ENCODE data around the gene TADA2B. TPM values are rescaled to one million over a fixed set of nuclear protein-coding genes. Genes with fewer than 3 reads are reported as not detected.

TADA2B gene
- total RNA-seq, 1 donor from 2014 or later: 19.8 TPM

- Histone ChIP-seq H3K27ac (ENCODE audit: low read depth, low read length) (peak overlapping the region; percentile 70), H3K27me3 (ENCODE audit: insufficient read depth, low read length) (peaks cover 5% of the 10 kb centered on the region), H4K20me1 (ENCODE audit: insufficient read depth, low read length) (peaks cover 44% of the 10 kb centered on the region), H3K4me3 (ENCODE audit: insufficient read depth, low read depth, low read length) (peak overlapping the region; percentile 72), H3K9me3 (ENCODE audit: insufficient read depth, low read depth, low read length) (no peaks in the 10 kb centered on the region), H3K4me1 (ENCODE audit: insufficient read depth, low read length) (peaks cover 16% of the 10 kb centered on the region), H3K36me3 (ENCODE audit: insufficient read depth, low read length) (peaks cover 14% of the 10 kb centered on the region), H3K9ac (ENCODE audit: low read length) (peak overlapping the region; percentile 87), H2AFZ (ENCODE audit: low read depth, low read length) (peak overlapping the region; percentile 83), H3K4me2 (ENCODE audit: low read length) (peak overlapping the region; percentile 99), H3K79me2 (ENCODE audit: insufficient read depth, low read length) (peaks cover 42% of the 10 kb centered on the region)
- Mint-ChIP-seq H3K27ac (ENCODE audit: unreplicated experiment) (peak overlapping the region; percentile 62), H3K27me3 (ENCODE audit: low read depth, unreplicated experiment) (peaks cover 14% of the 10 kb centered on the region), H3K4me1 (ENCODE audit: low read depth, unreplicated experiment) (peaks cover 3% of the 10 kb centered on the region), H3K9me3 (ENCODE audit: unreplicated experiment) (no peaks in the 10 kb centered on the region), H3K4me3 (ENCODE audit: unreplicated experiment) (peak overlapping the region; percentile 94), H3K36me3 (ENCODE audit: low read depth, unreplicated experiment) (peaks cover 4% of the 10 kb centered on the region)
- TF ChIP-seq EZH2 (IDR thresholded peaks at IDR 0.05; ENCODE audit: insufficient read depth, low read length) (no peak), CTCF (IDR thresholded peaks at IDR 0.05; ENCODE audit: insufficient read depth, low read depth, low read length) (no peak)
- no peak for FAIRE-seq
- no peak for DNase-seq (ENCODE audit: low read depth)
Measured at GRCh38 chr4:7067126-7067451, 23.9 kb downstream of the TADA2B start.

- DNase-seq (ENCODE audit: low read depth): peak; percentile 96
- Mint-ChIP-seq H3K27ac (ENCODE audit: unreplicated experiment) (peak within 1 kb of the TSS; percentile 94), H3K36me3 (ENCODE audit: low read depth, unreplicated experiment) (peaks cover 4% of the 10 kb centered on the region), H3K9me3 (ENCODE audit: unreplicated experiment) (no peaks in the 10 kb centered on the region), H3K27me3 (ENCODE audit: low read depth, unreplicated experiment) (peaks cover 20% of the 10 kb centered on the region), H3K4me1 (ENCODE audit: low read depth, unreplicated experiment) (peaks cover 3% of the 10 kb centered on the region), H3K4me3 (ENCODE audit: unreplicated experiment) (peak within 1 kb of the TSS; percentile 94)
- peak within 1 kb of the TSS; percentile 87 for H3K9ac ChIP-seq (ENCODE audit: low read length)
- H4K20me1 ChIP-seq (ENCODE audit: insufficient read depth, low read length): peaks cover 43% of the 10 kb centered on the region
- peak within 1 kb of the TSS; percentile 77 for H3K4me3 ChIP-seq (ENCODE audit: insufficient read depth, low read depth, low read length)
- peaks cover 42% of the 10 kb centered on the region for H3K79me2 ChIP-seq (ENCODE audit: insufficient read depth, low read length)
- TF ChIP-seq EZH2 (IDR thresholded peaks at IDR 0.05; ENCODE audit: insufficient read depth, low read length) (no peak), CTCF (IDR thresholded peaks at IDR 0.05; ENCODE audit: insufficient read depth, low read depth, low read length) (no peak)
- H3K4me2 ChIP-seq (ENCODE audit: low read length): peak within 1 kb of the TSS; percentile 99
- H2AFZ ChIP-seq (ENCODE audit: low read depth, low read length): peak within 1 kb of the TSS; percentile 93
- peaks cover 13% of the 10 kb centered on the region for H3K36me3 ChIP-seq (ENCODE audit: insufficient read depth, low read length)
- peaks cover 16% of the 10 kb centered on the region for H3K4me1 ChIP-seq (ENCODE audit: insufficient read depth, low read length)
- peak; percentile 34 for FAIRE-seq
- H3K27me3 ChIP-seq (ENCODE audit: insufficient read depth, low read length): peaks cover 10% of the 10 kb centered on the region
- no peaks in the 10 kb centered on the region for H3K9me3 ChIP-seq (ENCODE audit: insufficient read depth, low read depth, low read length)
- peak within 1 kb of the TSS; percentile 70 for H3K27ac ChIP-seq (ENCODE audit: low read depth, low read length)
Measured at GRCh38 chr4:7067452-7068278, 24.5 kb downstream of the TADA2B start, which contains the start of gene GRPEL1. GRPEL1 (minus strand) TSS chr4:7068064; CDS start chr4:7068032, 32 bp downstream.

Measured in astrocyte (in vitro differentiated cells and primary cell).